HG02610 (cell line): ENCODE measurements around the gene EPSTI1.

ENCODE experiments used
- ATAC-seq: cut with Tn5 transposase; IDR thresholded peaks from one replicate; pipeline ENCODE4 v1.9.1; 2021; ENCODE audit warnings: mild to moderate bottlenecking, moderate library complexity; ENCODE audit not compliant: unreplicated experiment

Gene EPSTI1

GRCh38 chr13:42905579-42905978 lies 86.5 kb downstream of the EPSTI1 start:
- no peak for ATAC-seq

GRCh38 chr13:42899266-42899665 lies 92.8 kb downstream of the EPSTI1 start:
- ATAC-seq = peak; percentile 79

GRCh38 chr13:42895776-42896175 lies 96.3 kb downstream of the EPSTI1 start:
- no peak for ATAC-seq

GRCh38 chr13:42894765-42895243 lies 97.2 kb downstream of the EPSTI1 start:
- no peak for ATAC-seq

- no peak for ATAC-seq
Measured at GRCh38 chr13:42893214-42893671, 98.8 kb downstream of the EPSTI1 start.

GRCh38 chr13:42892760-42893159 lies 99.3 kb downstream of the EPSTI1 start:
- ATAC-seq = no peak

- ATAC-seq = no peak
Measured at GRCh38 chr13:42891591-42891990, 100.5 kb downstream of the EPSTI1 start.

GRCh38 chr13:42885325-42885724 lies 106.7 kb downstream of the EPSTI1 start:
- no peak for ATAC-seq

- no peak for ATAC-seq
Measured at GRCh38 chr13:42883771-42884467, 108.1 kb downstream of the EPSTI1 start.

- no peak for ATAC-seq
Measured at GRCh38 chr13:42883142-42883541, 108.9 kb downstream of the EPSTI1 start.

- ATAC-seq = no peak
Measured at GRCh38 chr13:42880056-42880605, 111.9 kb downstream of the EPSTI1 start.

GRCh38 chr13:42878721-42879120 lies 113.3 kb downstream of the EPSTI1 start:
- no peak for ATAC-seq

GRCh38 chr13:42876887-42877545 lies 115.0 kb downstream of the EPSTI1 start:
- ATAC-seq = no peak

GRCh38 chr13:42876270-42876714 lies 115.7 kb downstream of the EPSTI1 start:
- ATAC-seq = peak; percentile 97

- peak; percentile 2 for ATAC-seq
Measured at GRCh38 chr13:42875475-42876269, 116.4 kb downstream of the EPSTI1 start.

GRCh38 chr13:42874221-42874620 lies 117.8 kb downstream of the EPSTI1 start:
- no peak for ATAC-seq

GRCh38 chr13:42873081-42873480 lies 119.0 kb downstream of the EPSTI1 start:
- ATAC-seq = no peak

- no peak for ATAC-seq
Measured at GRCh38 chr13:42867232-42867631, 124.8 kb downstream of the EPSTI1 start.

GRCh38 chr13:42865768-42866102 lies 126.3 kb downstream of the EPSTI1 start:
- ATAC-seq = no peak

GRCh38 chr13:42864952-42865767 lies 126.9 kb downstream of the EPSTI1 start:
- ATAC-seq = no peak
